ENCODE results near the gene DENND4B. TPM values are rescaled to one million over a fixed set of nuclear protein-coding genes. Genes with fewer than 3 reads are reported as not detected.

DENND4B gene
- total and polyA plus RNA-seq, 2 experiments from 2014 or later: 42.3 to 48.1 TPM

- Histone ChIP-seq H3K36me3 (peaks cover 33% of the 10 kb centered on the region), H3K9me3 (ENCODE audit: low read depth) (no peaks in the 10 kb centered on the region), H3K4me3 (no peak overlapping the region), H3K4me1 (ENCODE audit: low read depth) (peaks cover 5% of the 10 kb centered on the region), H3K27me3 (no peaks in the 10 kb centered on the region), H3K27ac (no peak overlapping the region)
- no peak for TF ChIP-seq CTCF (IDR thresholded peaks at IDR 0.05; ENCODE audit: low read depth, low read length)
- DNase-seq (ENCODE audit: low read depth in 1 of 2, low spot score in 1 of 2): no peak
Observed at GRCh38 chr1:153940756-153941155, 5.8 kb downstream of the DENND4B start.

GRCh38 chr1:153939476-153939875 is 7.0 kb downstream of the DENND4B start:
- H3K9me3 ChIP-seq (ENCODE audit: low read depth): no peaks in the 10 kb centered on the region
- H3K27ac ChIP-seq: no peak overlapping the region
- no peaks in the 10 kb centered on the region for H3K4me1 ChIP-seq (ENCODE audit: low read depth)
- H3K27me3 ChIP-seq: no peaks in the 10 kb centered on the region
- no peak overlapping the region for H3K4me3 ChIP-seq
- DNase-seq (ENCODE audit: low read depth in 1 of 2, low spot score in 1 of 2): no peak
- peaks cover 40% of the 10 kb centered on the region for H3K36me3 ChIP-seq
- no peak for TF ChIP-seq CTCF (IDR thresholded peaks at IDR 0.05; ENCODE audit: low read depth, low read length)

- H3K27me3 ChIP-seq: no peaks in the 10 kb centered on the region
- no peak for TF ChIP-seq CTCF (IDR thresholded peaks at IDR 0.05; ENCODE audit: low read depth, low read length)
- H3K27ac ChIP-seq: no peak overlapping the region
- H3K9me3 ChIP-seq (ENCODE audit: low read depth): no peaks in the 10 kb centered on the region
- no peak overlapping the region for H3K4me3 ChIP-seq
- H3K4me1 ChIP-seq (ENCODE audit: low read depth): no peaks in the 10 kb centered on the region
- no peak for DNase-seq (ENCODE audit: low read depth in 1 of 2, low spot score in 1 of 2)
- H3K36me3 ChIP-seq: peaks cover 44% of the 10 kb centered on the region
Observed at GRCh38 chr1:153938996-153939395, 7.5 kb downstream of the DENND4B start.

GRCh38 chr1:153937331-153937730 is 9.2 kb downstream of the DENND4B start:
- no peak for TF ChIP-seq CTCF (IDR thresholded peaks at IDR 0.05; ENCODE audit: low read depth, low read length)
- H3K27me3 ChIP-seq: no peaks in the 10 kb centered on the region
- no peak for DNase-seq (ENCODE audit: low read depth in 1 of 2, low spot score in 1 of 2)
- H3K9me3 ChIP-seq (ENCODE audit: low read depth): no peaks in the 10 kb centered on the region
- H3K27ac ChIP-seq: no peak overlapping the region
- H3K4me3 ChIP-seq: no peak overlapping the region
- H3K4me1 ChIP-seq (ENCODE audit: low read depth): no peaks in the 10 kb centered on the region
- peaks cover 45% of the 10 kb centered on the region for H3K36me3 ChIP-seq

GRCh38 chr1:153936011-153936802 is 10.3 kb downstream of the DENND4B start:
- no peak for TF ChIP-seq CTCF (IDR thresholded peaks at IDR 0.05; ENCODE audit: low read depth, low read length)
- Histone ChIP-seq H3K27me3 (no peaks in the 10 kb centered on the region), H3K4me3 (no peak overlapping the region), H3K9me3 (ENCODE audit: low read depth) (no peaks in the 10 kb centered on the region), H3K4me1 (ENCODE audit: low read depth) (no peaks in the 10 kb centered on the region), H3K36me3 (peaks cover 43% of the 10 kb centered on the region), H3K27ac (no peak overlapping the region)
- DNase-seq (ENCODE audit: low read depth in 1 of 2, low spot score in 1 of 2): no peak

Data from cardiac muscle cell (in vitro differentiated cells and primary cell).